ENCODE results near the gene CZIB. TPM values are rescaled to one million over a fixed set of nuclear protein-coding genes. Genes with fewer than 3 reads are reported as not detected.

The CZIB gene
- 36.3 and 40.7 TPM in 2 replicates for total RNA-seq

DNA sequence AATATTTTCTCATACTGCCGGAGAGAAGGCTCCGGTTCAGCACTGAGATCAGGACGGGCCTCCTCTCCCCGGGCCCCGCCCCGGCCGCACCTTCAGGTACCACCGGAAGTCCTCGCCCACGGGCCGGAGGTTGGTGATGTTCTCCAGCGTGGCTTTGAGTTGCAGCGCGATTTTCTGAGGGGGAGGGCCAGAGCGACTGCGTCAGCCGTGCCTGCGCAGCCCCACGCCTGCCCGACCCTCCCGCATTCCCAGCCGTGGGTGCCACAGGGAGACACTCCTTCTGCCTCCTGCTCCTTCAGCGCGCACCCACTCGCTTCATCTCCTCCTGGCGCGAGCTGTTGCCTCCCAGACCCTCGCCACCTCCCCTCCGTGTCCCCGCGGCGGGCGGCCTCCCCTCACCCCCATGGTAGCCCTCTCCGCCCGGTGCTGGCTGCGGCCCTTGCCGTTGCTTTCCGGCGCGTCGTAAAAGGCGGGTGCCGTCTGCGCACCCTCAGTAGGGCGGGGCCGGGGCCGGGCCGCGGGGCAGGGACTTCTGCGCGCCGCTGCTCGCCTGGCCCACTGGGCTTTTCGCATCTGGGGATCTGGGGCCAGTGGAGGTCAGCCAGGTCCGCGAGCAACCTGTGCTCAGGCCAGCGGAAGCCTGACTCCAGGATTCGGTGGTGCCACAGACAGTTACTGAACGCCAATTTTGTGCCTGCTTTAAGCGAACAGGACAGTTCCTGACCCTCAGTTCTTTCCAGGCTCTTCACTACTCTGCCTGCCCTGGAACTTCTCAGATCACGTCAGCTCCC, at the start of gene CZIB:
CZIB (minus strand) TSS at position 464 of the 791 bp plus-strand sequence; CDS start at position 405, 59 bp downstream.

DNA sequence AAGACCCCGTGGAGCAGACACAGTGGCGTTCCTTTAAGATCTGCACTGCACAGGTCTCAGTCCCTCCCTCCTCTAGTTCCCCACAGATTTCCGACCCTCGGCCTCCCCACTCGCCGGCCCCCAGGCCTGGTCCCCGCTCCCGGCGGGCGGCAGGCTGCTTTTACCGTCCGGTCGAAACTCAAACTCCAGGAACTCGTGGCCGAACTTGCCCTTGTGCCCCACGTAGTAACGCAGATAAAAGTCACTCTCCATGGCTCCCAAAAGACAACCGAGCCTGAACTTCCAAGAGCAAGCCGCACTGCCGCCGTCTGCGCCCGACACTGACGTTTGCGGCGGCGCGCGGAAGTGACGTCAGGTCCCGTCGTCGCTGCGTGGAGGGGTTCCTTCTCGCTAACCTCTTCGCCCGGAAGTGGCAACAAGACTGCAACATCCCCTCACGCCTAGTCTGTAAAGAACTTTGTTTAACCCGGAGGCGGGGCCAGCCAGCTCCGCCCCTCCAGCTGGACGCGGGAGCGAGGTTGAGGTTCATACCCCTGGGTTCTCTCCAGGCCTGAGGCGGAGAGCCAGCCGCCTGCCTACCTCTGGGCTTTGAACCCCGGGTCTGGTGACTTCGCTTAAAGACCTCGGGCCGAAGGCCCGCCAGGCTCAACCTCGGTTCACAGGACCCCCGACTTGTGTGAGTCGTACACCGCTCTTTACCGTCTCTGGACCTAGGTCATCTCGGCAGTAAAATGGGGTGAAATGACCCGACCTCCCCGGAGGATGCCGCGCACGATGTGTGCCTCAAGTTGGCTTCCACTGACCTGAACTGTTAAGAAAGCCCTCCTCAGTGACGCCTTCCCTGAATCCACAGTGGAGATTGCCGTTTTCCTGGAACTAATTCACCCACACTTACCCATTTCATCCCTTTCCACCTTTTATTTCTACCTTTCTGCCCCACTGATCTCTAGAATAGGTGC, 18.0 kb upstream of the CZIB start, which contains the start of gene MAGOH:
MAGOH (minus strand) TSS at position 322 of the 959 bp plus-strand sequence; CDS start at position 252, 70 bp downstream.

GRCh38 chr1:53196485-53197290, 23.7 kb downstream of the CZIB start, which contains the start of gene CPT2:
Gene CPT2, plus strand, starts transcription at chr1:53196824. Its CDS starts 120 bp downstream, at chr1:53196944.

Other genes starting within 250 kb of the CZIB start
- gene PODN, start 158.4 kb downstream of the CZIB start, total RNA-seq, result 0.27 and 0.29 TPM in 2 replicates
- not detected in 2 replicates for gene SLC1A7, start 78.0 kb downstream of the CZIB start, total RNA-seq
- 12.6 and 14.9 TPM in 2 replicates for gene CPT2, start 23.8 kb downstream of the CZIB start, total RNA-seq
- 45.5 and 50.3 TPM in 2 replicates for gene MAGOH, start 17.9 kb upstream of the CZIB start, total RNA-seq
- 64.2 and 72.9 TPM in 2 replicates for gene LRP8, start 107.4 kb upstream of the CZIB start, total RNA-seq
- gene DMRTB1, start 238.8 kb upstream of the CZIB start, total RNA-seq, result not detected in 2 replicates

Data from thoracic aorta endothelial cell (primary cell).